GM21529 (cell line): ENCODE measurements around the gene COX6B2.
"Not testable (repeated sequence)": the region's sequence is repeated elsewhere in the genome, so short reads cannot be mapped to it uniquely, and the experiment has no call there.

Experiments used
- ATAC-seq: cut with Tn5 transposase; IDR thresholded peaks from one replicate; pipeline ENCODE4 v1.9.1; 2021; ENCODE audit not compliant: unreplicated experiment

The COX6B2 gene

GRCh38 chr19:55354698-55355212, at the start of gene COX6B2:
Gene COX6B2, minus strand, starts transcription at chr19:55354719. Its CDS starts 198 bp downstream, at chr19:55354521.
- no peak for ATAC-seq

GRCh38 chr19:55402509-55402908, 48.0 kb upstream of the COX6B2 start:
- no peak for ATAC-seq

GRCh38 chr19:55401390-55401789, 46.9 kb upstream of the COX6B2 start:
- not testable (repeated sequence) for ATAC-seq

- ATAC-seq, result no peak
These were observed 46.0 kb upstream of the COX6B2 start for GRCh38 chr19:55400281-55401087.

- ATAC-seq, result no peak
These were observed 43.8 kb upstream of the COX6B2 start for GRCh38 chr19:55398200-55398925.

- no peak for ATAC-seq
These were observed 38.6 kb upstream of the COX6B2 start for GRCh38 chr19:55392820-55393761.

GRCh38 chr19:55391702-55392615, 37.4 kb upstream of the COX6B2 start:
- no peak for ATAC-seq

GRCh38 chr19:55391191-55391670, 36.7 kb upstream of the COX6B2 start:
- no peak for ATAC-seq

- ATAC-seq, result no peak
These were observed 36.0 kb upstream of the COX6B2 start for GRCh38 chr19:55390461-55390880.

- no peak for ATAC-seq
These were observed 35.1 kb upstream of the COX6B2 start for GRCh38 chr19:55389386-55390317.

- ATAC-seq, result no peak
These were observed 33.4 kb upstream of the COX6B2 start for GRCh38 chr19:55387736-55388497.

- ATAC-seq, result no peak
These were observed 32.0 kb upstream of the COX6B2 start for GRCh38 chr19:55386493-55386971.

- ATAC-seq, result peak; percentile 63
These were observed 31.4 kb upstream of the COX6B2 start, which contains the start of gene RPL28 for GRCh38 chr19:55385724-55386492. Gene RPL28, plus strand, starts transcription at chr19:55385932. Its CDS starts 426 bp downstream, at chr19:55386358.

GRCh38 chr19:55384920-55385723, 30.6 kb upstream of the COX6B2 start:
- peak; percentile 58 for ATAC-seq

- ATAC-seq, result no peak
These were observed 29.8 kb upstream of the COX6B2 start, which contains the start of gene TMEM238 for GRCh38 chr19:55384131-55384919. Gene TMEM238, minus strand, starts transcription at chr19:55384292. Its CDS starts 33 bp downstream, at chr19:55384259.
